ENCODE data around the gene KRTAP1-3.

DNA sequence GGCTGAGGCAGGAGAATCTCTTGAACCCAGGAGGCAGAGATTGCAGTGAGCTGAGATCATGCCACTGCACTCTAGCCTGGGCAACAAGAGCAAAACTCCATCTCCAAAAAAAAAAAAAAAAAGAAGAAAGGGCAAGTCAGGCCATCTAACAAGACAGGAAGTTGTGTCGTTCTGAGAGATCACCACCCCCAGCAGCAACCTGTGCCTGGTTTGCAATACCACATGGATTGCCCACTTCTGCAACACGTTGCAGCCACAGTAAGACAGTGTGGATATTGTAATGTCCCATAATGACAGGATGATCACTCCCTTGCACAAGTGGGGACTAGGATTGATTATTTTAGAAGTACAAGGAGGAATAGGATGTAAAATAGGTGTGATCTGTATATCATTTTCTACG is 34.4 kb upstream of the KRTAP1-3 start:
- TF ChIP-seq, protein P1, sequence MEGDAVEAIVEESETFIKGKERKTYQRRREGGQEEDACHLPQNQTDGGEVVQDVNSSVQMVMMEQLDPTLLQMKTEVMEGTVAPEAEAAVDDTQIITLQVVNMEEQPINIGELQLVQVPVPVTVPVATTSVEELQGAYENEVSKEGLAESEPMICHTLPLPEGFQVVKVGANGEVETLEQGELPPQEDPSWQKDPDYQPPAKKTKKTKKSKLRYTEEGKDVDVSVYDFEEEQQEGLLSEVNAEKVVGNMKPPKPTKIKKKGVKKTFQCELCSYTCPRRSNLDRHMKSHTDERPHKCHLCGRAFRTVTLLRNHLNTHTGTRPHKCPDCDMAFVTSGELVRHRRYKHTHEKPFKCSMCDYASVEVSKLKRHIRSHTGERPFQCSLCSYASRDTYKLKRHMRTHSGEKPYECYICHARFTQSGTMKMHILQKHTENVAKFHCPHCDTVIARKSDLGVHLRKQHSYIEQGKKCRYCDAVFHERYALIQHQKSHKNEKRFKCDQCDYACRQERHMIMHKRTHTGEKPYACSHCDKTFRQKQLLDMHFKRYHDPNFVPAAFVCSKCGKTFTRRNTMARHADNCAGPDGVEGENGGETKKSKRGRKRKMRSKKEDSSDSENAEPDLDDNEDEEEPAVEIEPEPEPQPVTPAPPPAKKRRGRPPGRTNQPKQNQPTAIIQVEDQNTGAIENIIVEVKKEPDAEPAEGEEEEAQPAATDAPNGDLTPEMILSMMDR (conservative IDR thresholded peaks at IDR 0.05) = no peak
- no peak for TF ChIP-seq EZH2 (IDR thresholded peaks at IDR 0.05; ENCODE audit: low read depth)

Measured in PC-9 (cell line).